H1 (cell line): ENCODE measurements around the gene CFAP210. TPM values are rescaled to one million over a fixed set of nuclear protein-coding genes. Genes with fewer than 3 reads are reported as not detected.

Experiments
- CEBPB ChIP-seq: IDR thresholded peaks from 2 replicates; pipeline ENCODE4 v1.6.1; 2012; ENCODE audit warnings: low read depth, low read length
- POU5F1 ChIP-seq: IDR thresholded peaks from 2 replicates; pipeline ENCODE4 v1.6.1; 2011; ENCODE audit warnings: low read depth, mild to moderate bottlenecking, low read length, moderate library complexity
- RBBP5 ChIP-seq: IDR thresholded peaks from 2 replicates; pipeline ENCODE4 v1.7.1; 2012; ENCODE audit warnings: low read depth, mild to moderate bottlenecking, inconsistent platforms, low read length, moderate library complexity, borderline replicate concordance
- RNF2 ChIP-seq: fragments of 200-900, 300-1000 bp; sonication (generic); IDR thresholded peaks from 2 replicates; pipeline ENCODE4 v1.7.1; 2016; ENCODE audit warnings: borderline replicate concordance, low read depth, mild to moderate bottlenecking, antibody characterized with exemption, low read length; ENCODE audit not compliant: poor library complexity, severe bottlenecking; ENCODE audit errors: missing control alignments
- SAP30 ChIP-seq: fragments of 300-600 bp; sonication (generic); IDR thresholded peaks from 2 replicates; pipeline ENCODE4 v1.7.1; 2012; ENCODE audit warnings: low read length, moderate library complexity, mild to moderate bottlenecking, inconsistent platforms; ENCODE audit not compliant: insufficient read depth, insufficient replicate concordance
- SP2 ChIP-seq: IDR thresholded peaks from 2 replicates; pipeline ENCODE4 v1.6.1; 2012; ENCODE audit warnings: mild to moderate bottlenecking, low read length, inconsistent platforms
- TCF12 ChIP-seq: IDR thresholded peaks from 2 replicates; pipeline ENCODE4 v1.6.1; 2011; ENCODE audit warnings: low read depth, mild to moderate bottlenecking, low read length
- polyA plus RNA-seq, 7 experiments: library from polyadenylated mRNA; depleted of rRNA in 3 of 7; stranded (reverse) in 5 of 7; unstranded in 2 of 7; fragments of >200 nt in 5 of 7; fragments of 200-250 nt in 2 of 7; gene quantifications; 1 replicate in 5 of 7; 2 replicates in 1 of 7; 4 replicates in 1 of 7; pipeline versions ENCODE4 v1.2.1 to v1.2.3, GENCODE V29; 2011 to 2013; ENCODE audit warnings: missing spikeins in 2 of 7, mixed read lengths in 2 of 7
- total RNA-seq: library from RNA; stranded (reverse); fragmentation: NEBNext Ultra II Directional; extraction: Animal tissue kit (Norgen Biotek cat#: 25700); gene quantifications from 2 replicates; pipeline ENCODE4 v1.2.1, GENCODE V29; 2021

CFAP210 gene
- total and polyA plus RNA-seq, 2 of the 8 experiments (the other 6 are each of a cell fraction or from before 2014, with no cell fraction given) = 0.06 to 0.37 TPM

DNA sequence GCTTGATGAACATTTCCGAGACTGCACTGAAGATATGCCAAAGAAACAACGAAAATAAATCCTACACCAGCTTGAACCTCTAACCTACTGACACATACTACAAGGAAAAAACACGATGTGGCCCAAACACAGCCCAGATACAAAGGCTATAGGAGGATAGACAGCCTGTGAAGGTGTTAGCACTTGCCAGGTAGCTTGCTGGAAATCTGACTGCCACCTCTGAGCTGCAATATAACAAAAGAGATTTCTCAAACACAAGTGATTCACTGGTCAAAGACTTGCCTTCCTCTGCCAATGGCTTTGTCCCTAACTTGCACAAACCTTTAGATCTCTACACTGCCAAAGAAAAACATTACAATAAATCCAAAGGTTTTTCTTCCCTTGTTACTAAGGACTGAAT, 21.1 kb downstream of the CFAP210 start (continued):
- no peak for TF ChIP-seq POU5F1
- TF ChIP-seq SAP30 = no peak
- no peak for TF ChIP-seq CEBPB
- no peak for TF ChIP-seq TCF12
- no peak for TF ChIP-seq RBBP5
- TF ChIP-seq SP2 = no peak
- no peak for TF ChIP-seq RNF2
- TF ChIP-seq, all 59 proteins: peak for 0
